HCT116 (cell line): ENCODE data around the gene RCAN2. TPM values are rescaled to one million over a fixed set of nuclear protein-coding genes. Genes with fewer than 3 reads are reported as not detected.
"Not testable (repeated sequence)": the region's sequence is repeated elsewhere in the genome, so short reads cannot be mapped to it uniquely, and the experiment has no call there.

ENCODE experiments used
- ATAC-seq: fragments of 200-7000 bp; cut with Tn5 transposase; 2 replicates; pipeline ENCODE4 v1.9.1; 2020; ENCODE audit warnings: mild to moderate bottlenecking, moderate library complexity
- BruUV-seq: library from RNA; stranded (reverse); fragments of 400-500 nt; replicated peaks from 2 replicates; lab custom pipeline; 2021; lab: Mats Ljungman, UMichigan
- CTCF ChIA-PET: fragments of 300-600 bp; sonication (Branson Sonifier 250); formaldehyde crosslinking; loops from one replicate; lab custom pipeline; 2021; ENCODE audit warnings: antibody characterized with exemption; lab: Charles Lee
- POLR2A ChIA-PET: fragments of 300-600, 350-600 bp; sonication (Branson Sonifier 250); formaldehyde crosslinking; loops from one replicate; lab custom pipeline; 2021; ENCODE audit warnings: antibody characterized with exemption; lab: Charles Lee
- RAD21 ChIA-PET, 2 experiments: fragments of 300-600 bp; sonication (Branson Sonifier 250); formaldehyde crosslinking; loops; one replicate each; lab custom pipeline; 2023; ENCODE audit warnings: low total read pairs in 2 of 2; ENCODE audit not compliant: uncharacterized antibody in 2 of 2, unreplicated experiment in 2 of 2, low non-redundant PET in 1 of 2; lab: Charles Lee
- DNase-seq: peaks from one replicate; pipeline ENCODE4 v3.0.0-alpha.2; 2010; ENCODE audit warnings: low read depth, low spot score
- H2AFZ ChIP-seq: fragments of 200-600 bp; shearing (Covaris generic), sonication (generic); 2 replicates; pipeline ENCODE4 v1.6.1; 2017; ENCODE audit warnings: low read depth, mixed run types, mixed read lengths, antibody characterized with exemption, low read length; ENCODE audit not compliant: poor library complexity, severe bottlenecking
- H3K27ac ChIP-seq: 2 replicates; pipeline ENCODE4 v1.5.1; 2012; ENCODE audit warnings: low read depth, low read length
- H3K27me3 ChIP-seq: fragments of 200-600 bp; sonication (generic); 2 replicates; pipeline ENCODE4 v1.6.1; 2016; ENCODE audit warnings: mixed run types, low read length, mixed read lengths; ENCODE audit not compliant: insufficient read depth
- H3K36me3 ChIP-seq, 2 experiments: fragments of 200-500 bp in 1 of 2; fragments of 200-600 bp in 1 of 2; sonication (Bioruptor generic) in 1 of 2; sonication (generic) in 1 of 2; 2 replicates each; pipeline versions ENCODE4 v1.5.1 to v1.6.1; 2014 to 2016; ENCODE audit warnings: low read length in 2 of 2, inconsistent platforms in 1 of 2, mixed read lengths in 1 of 2, mixed run types in 1 of 2; ENCODE audit not compliant: insufficient read depth in 2 of 2, control insufficient read depth in 1 of 2
- H3K4me1 ChIP-seq, 2 experiments: fragments of 200-600 bp in 1 of 2; sonication (generic) in 1 of 2; 2 replicates each; pipeline versions ENCODE4 v1.5.1 to v1.6.1; 2012 to 2017; ENCODE audit warnings: low read length in 2 of 2, inconsistent platforms in 1 of 2, mild to moderate bottlenecking in 1 of 2, mixed read lengths in 1 of 2, mixed run types in 1 of 2, moderate library complexity in 1 of 2; ENCODE audit not compliant: insufficient read depth in 2 of 2, control insufficient read depth in 1 of 2
- H3K4me2 ChIP-seq: fragments of 200-600 bp; sonication (generic); 2 replicates; pipeline ENCODE4 v1.6.1; 2017; ENCODE audit warnings: mixed run types, low read length, mixed read lengths
- H3K4me3 ChIP-seq, 2 experiments: fragments of 200-600 bp in 1 of 2; sonication (generic) in 1 of 2; replicated peaks in 1 of 2; 2 replicates each; pipeline ENCODE4 v1.5.1; 2011 to 2016; ENCODE audit warnings: low read length in 2 of 2, control low read depth in 1 of 2, low read depth in 1 of 2, mild to moderate bottlenecking in 1 of 2, mixed read lengths in 1 of 2, mixed run types in 1 of 2
- H3K79me2 ChIP-seq: fragments of 200-600 bp; sonication (generic); 2 replicates; pipeline ENCODE4 v1.6.1; 2017; ENCODE audit warnings: mild to moderate bottlenecking, mixed run types, low read length, moderate library complexity, mixed read lengths; ENCODE audit not compliant: insufficient read depth
- H3K9ac ChIP-seq: fragments of 200-600 bp; sonication (generic); 2 replicates; pipeline ENCODE4 v1.6.1; 2016; ENCODE audit warnings: low read length, mixed read lengths
- H3K9me2 ChIP-seq: fragments of 200-600 bp; sonication (generic), shearing (Covaris generic); 2 replicates; pipeline ENCODE4 v1.6.1; 2017; ENCODE audit warnings: mixed run types, mild to moderate bottlenecking, moderate library complexity; ENCODE audit not compliant: insufficient read depth
- H3K9me3 ChIP-seq, 2 experiments: fragments of 200-500 bp in 1 of 2; fragments of 200-600 bp in 1 of 2; sonication (Bioruptor generic) in 1 of 2; sonication (generic) in 1 of 2; 2 replicates each; pipeline ENCODE4 v1.6.1; 2014 to 2017; ENCODE audit warnings: low read length in 2 of 2, mixed read lengths in 2 of 2, inconsistent platforms in 1 of 2, low read depth in 1 of 2, mild to moderate bottlenecking in 1 of 2, mixed run types in 1 of 2, moderate library complexity in 1 of 2; ENCODE audit not compliant: control insufficient read depth in 1 of 2, insufficient read depth in 1 of 2
- H4K20me1 ChIP-seq: fragments of 200-600 bp; sonication (generic), shearing (Covaris generic); 2 replicates; pipeline ENCODE4 v1.6.1; 2017; ENCODE audit warnings: mixed run types, mild to moderate bottlenecking, moderate library complexity; ENCODE audit not compliant: insufficient read depth
- ATF3 ChIP-seq: IDR thresholded peaks from 2 replicates; pipeline ENCODE4 v1.6.1; 2012
- CBX3 ChIP-seq: IDR thresholded peaks from 2 replicates; pipeline ENCODE4 v1.6.1; 2012; ENCODE audit warnings: low read depth
- CEBPB ChIP-seq: IDR thresholded peaks from 2 replicates; pipeline ENCODE4 v1.6.1; 2012; ENCODE audit warnings: low read depth
- CTCF ChIP-seq, 3 experiments: fragments of 200-600 bp in 1 of 3; sonication (generic) in 1 of 3; IDR thresholded peaks in 2 of 3; conservative IDR thresholded peaks in 1 of 3; 2 replicates each; pipeline ENCODE4 v1.5.1; 2012 to 2017; ENCODE audit warnings: low read depth in 2 of 3, low read length in 2 of 3, antibody characterized with exemption in 1 of 3, borderline replicate concordance in 1 of 3, control low read depth in 1 of 3, mild to moderate bottlenecking in 1 of 3, mixed read lengths in 1 of 3, mixed run types in 1 of 3, moderate library complexity in 1 of 3; ENCODE audit not compliant: insufficient read depth in 1 of 3
- EGR1 ChIP-seq: IDR thresholded peaks from 2 replicates; pipeline ENCODE4 v1.6.1; 2012; ENCODE audit warnings: low read depth
- EZH2 ChIP-seq: fragments of 200-600 bp; sonication (generic); IDR thresholded peaks from 2 replicates; pipeline ENCODE4 v1.6.1; 2017; ENCODE audit warnings: antibody characterized with exemption, mixed run types
- EZH2phosphoT487 ChIP-seq: fragments of 200-600 bp; IDR thresholded peaks from 2 replicates; pipeline ENCODE4 v1.6.1; 2018; ENCODE audit warnings: antibody characterized with exemption, borderline replicate concordance
- FOSL1 ChIP-seq: IDR thresholded peaks from 2 replicates; pipeline ENCODE4 v1.6.1; 2012; ENCODE audit warnings: low read depth
- JUND ChIP-seq: IDR thresholded peaks from 2 replicates; pipeline ENCODE4 v1.6.1; 2012
- MAX ChIP-seq: IDR thresholded peaks from 2 replicates; pipeline ENCODE4 v1.6.1; 2012
- POLR2A ChIP-seq: IDR thresholded peaks from 2 replicates; pipeline ENCODE4 v1.7.0; 2011; ENCODE audit warnings: borderline replicate concordance; ENCODE audit not compliant: insufficient read depth, insufficient read length; ENCODE audit errors: extremely low read depth
- POLR2AphosphoS5 ChIP-seq: IDR thresholded peaks from 2 replicates; pipeline ENCODE4 v1.6.1; 2011; ENCODE audit warnings: mild to moderate bottlenecking, low read depth, low read length, moderate library complexity
- SP1 ChIP-seq: IDR thresholded peaks from 2 replicates; pipeline ENCODE4 v1.6.1; 2012; ENCODE audit warnings: low read depth
- SRF ChIP-seq: IDR thresholded peaks from 2 replicates; pipeline ENCODE4 v1.6.1; 2012; ENCODE audit warnings: low read depth
- TCF7L2 ChIP-seq: IDR thresholded peaks from 2 replicates; pipeline ENCODE4 v1.7.0; 2011; ENCODE audit warnings: borderline replicate concordance, inconsistent platforms; ENCODE audit not compliant: insufficient read depth, insufficient read length; ENCODE audit errors: extremely low read depth
- YY1 ChIP-seq: IDR thresholded peaks from 2 replicates; pipeline ENCODE4 v1.6.1; 2011; ENCODE audit warnings: low read length, low read depth, moderate library complexity, mild to moderate bottlenecking; ENCODE audit not compliant: insufficient replicate concordance; ENCODE audit errors: extremely low read depth
- ZBTB33 ChIP-seq: IDR thresholded peaks from 2 replicates; pipeline ENCODE4 v1.6.1; 2011; ENCODE audit warnings: mild to moderate bottlenecking, low read length, moderate library complexity; ENCODE audit not compliant: insufficient replicate concordance; ENCODE audit errors: extremely low read depth
- ZFX ChIP-seq: fragments of 450-650 bp; IDR thresholded peaks from 2 replicates; pipeline ENCODE4 v1.6.1; 2017
- ZNF274 ChIP-seq: fragments of 200-500 bp; sonication (Bioruptor generic); IDR thresholded peaks from 2 replicates; pipeline ENCODE4 v1.6.1; 2014; ENCODE audit warnings: mild to moderate bottlenecking, low read depth, low read length, inconsistent platforms
- intact Hi-C: fragments of 100-400 bp; cut with micrococcal nuclease; formaldehyde crosslinking; loops from 2 replicates; pipeline ENCODE4 v1.10.0; 2022
- total RNA-seq: library from RNA; stranded (reverse); gene quantifications from one replicate; pipeline ENCODE4 v1.2.1, GENCODE V29; 2021; ENCODE audit not compliant: unreplicated experiment

Gene RCAN2
- total RNA-seq, 1 experiment from 2014 or later = 0.57 TPM

GRCh38 chr6:46332448-46332847 lies 158.8 kb downstream of the RCAN2 start:
- H3K4me1 ChIP-seq, H3K4me2 ChIP-seq, H3K79me2 ChIP-seq, H3K9me2 ChIP-seq, H4K20me1 ChIP-seq, H3K4me3 ChIP-seq, H3K27me3 ChIP-seq, ATAC-seq, RAD21 ChIA-PET, H3K27ac ChIP-seq, H3K9ac ChIP-seq, H3K36me3 ChIP-seq, intact Hi-C loops, DNase-seq, BruUV-seq, POLR2A ChIA-PET, H2AFZ ChIP-seq, CTCF ChIA-PET, H3K9me3 ChIP-seq: not testable (repeated sequence)

- TF ChIP-seq SP1 (no peak), CEBPB (no peak), POLR2A (no peak), ZFX (no peak), TCF7L2 (no peak), MAX (no peak), POLR2AphosphoS5 (no peak), EGR1 (no peak), CBX3 (no peak), FOSL1 (no peak), ZNF274 (no peak), SRF (no peak), EZH2phosphoT487 (no peak), EZH2 (no peak), JUND (no peak), ZBTB33 (no peak), CTCF (IDR thresholded peaks at IDR 0.05 in 2 of 3, conservative IDR thresholded peaks at IDR 0.05 in 1 of 3; ENCODE audit: borderline replicate concordance in 1 of 3, insufficient read depth in 1 of 3, low read depth in 2 of 3, low read length in 2 of 3) (no peak), ATF3 (no peak), YY1 (no peak)
- TF ChIP-seq, all 23 proteins: peak for 0
- Histone ChIP-seq H3K27me3 (peaks cover 8% of the 10 kb centered on the region; the same call in 1 of the 2 replicates), H3K9me2 (no peaks in the 10 kb centered on the region), H2AFZ (no peak overlapping the region), H3K9ac (no peak overlapping the region), H3K4me3 (no peak overlapping the region), H4K20me1 (no peaks in the 10 kb centered on the region), H3K4me1 (no peaks in the 10 kb centered on the region), H3K27ac (no peak overlapping the region), H3K79me2 (no peaks in the 10 kb centered on the region), H3K36me3 (no peaks in the 10 kb centered on the region), H3K4me2 (no peak overlapping the region), H3K9me3 (no peaks in the 10 kb centered on the region)
- ATAC-seq = no peak
- RAD21 ChIA-PET = no interaction called here
- no peak for DNase-seq
- BruUV-seq = no TSS peak
- CTCF ChIA-PET = no interaction called here
- POLR2A ChIA-PET = no interaction called here
- intact Hi-C loops = no loop called here
These were observed 159.8 kb downstream of the RCAN2 start for GRCh38 chr6:46331461-46331860.
